22Rv1 (cell line): ENCODE data around the gene SKOR1.

Experiments used
- H3K27ac ChIP-seq: fragments of 450-650 bp; 2 replicates; pipeline ENCODE4 v1.5.1; 2017
- CTCF ChIP-seq: fragments of 450-650 bp; IDR thresholded peaks from 2 replicates; pipeline ENCODE4 v1.5.1; 2017; ENCODE audit warnings: mild to moderate bottlenecking
- ZFX ChIP-seq: fragments of 450-650 bp; IDR thresholded peaks from 2 replicates; pipeline ENCODE4 v1.6.1; 2017; ENCODE audit warnings: antibody characterized with exemption, borderline replicate concordance

The SKOR1 gene

GRCh38 chr15:67835297-67836133 is 10.2 kb downstream of the SKOR1 start:
- no peak for TF ChIP-seq CTCF
- TF ChIP-seq ZFX, result no peak
- H3K27ac ChIP-seq, result no peak overlapping the region

- no peak for TF ChIP-seq ZFX
- no peak for TF ChIP-seq CTCF
- H3K27ac ChIP-seq, result no peak overlapping the region
Observed at GRCh38 chr15:67836134-67836455, 10.8 kb downstream of the SKOR1 start.

- H3K27ac ChIP-seq, result no peak overlapping the region
- TF ChIP-seq ZFX, result no peak
- peak; percentile 80 for TF ChIP-seq CTCF
Observed at GRCh38 chr15:67836477-67836876, 11.2 kb downstream of the SKOR1 start.

- no peak overlapping the region for H3K27ac ChIP-seq
- TF ChIP-seq CTCF (no peak), ZFX (no peak)
Observed at GRCh38 chr15:67836955-67837354, 11.6 kb downstream of the SKOR1 start.

GRCh38 chr15:67838789-67839332 is 13.6 kb downstream of the SKOR1 start:
- TF ChIP-seq ZFX (no peak), CTCF (no peak)
- peak overlapping the region; percentile 70 for H3K27ac ChIP-seq

- no peak for TF ChIP-seq ZFX
- TF ChIP-seq CTCF, result no peak
- peak overlapping the region; percentile 70 for H3K27ac ChIP-seq
Observed at GRCh38 chr15:67839499-67839928, 14.2 kb downstream of the SKOR1 start.
